Measurements from ENCODE around the gene C17orf67. TPM values are rescaled to one million over a fixed set of nuclear protein-coding genes. Genes with fewer than 3 reads are reported as not detected.

Gene C17orf67
- total and polyA plus RNA-seq, 2 of the 8 experiments (the other 6 are each of a cell fraction or from before 2014, with no cell fraction given), result 0.67 to 2.2 TPM

DNA sequence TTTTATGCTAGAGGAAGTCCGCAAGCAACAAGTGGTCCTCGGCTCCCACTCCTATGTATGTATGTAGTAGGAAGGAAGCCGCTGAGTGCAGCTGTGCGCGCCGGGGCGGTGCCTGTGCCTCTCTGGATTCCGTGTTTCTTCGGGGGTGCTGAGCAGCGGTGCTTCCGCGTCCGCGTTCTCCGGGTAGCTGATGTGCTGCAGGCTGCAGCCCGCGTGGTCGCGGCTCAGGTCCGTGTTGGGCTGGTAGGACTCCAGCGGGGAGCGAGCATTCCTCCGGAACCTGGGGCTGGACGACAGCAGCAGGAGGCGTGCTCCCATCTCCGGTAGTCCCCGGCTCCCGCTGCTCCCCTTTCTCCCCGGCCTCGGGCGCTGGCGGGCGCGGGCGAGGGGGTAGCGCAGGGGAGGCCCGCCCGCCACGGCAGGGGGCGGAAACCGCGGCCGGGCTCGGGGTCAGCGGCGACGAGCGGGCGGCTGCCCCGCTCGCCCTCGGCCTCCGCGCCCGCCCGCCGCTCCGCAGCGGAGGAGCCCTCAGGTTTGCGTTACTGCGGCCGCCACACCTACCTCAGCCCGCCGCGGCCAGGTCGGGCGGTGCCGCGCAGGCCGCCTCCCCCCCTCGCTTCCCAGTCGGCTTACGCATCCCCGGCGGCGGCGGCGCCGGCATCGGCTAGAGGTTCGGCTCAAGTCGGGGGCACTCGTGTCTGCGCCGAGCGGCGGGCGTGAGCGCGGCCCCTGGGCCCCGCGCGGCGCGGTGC lies 487 bp downstream of the C17orf67 start (continued):
- TF ChIP-seq HDAC6 (IDR thresholded peaks at IDR 0.05; ENCODE audit: low read depth, low read length) (no peak), EP300 (IDR thresholded peaks at IDR 0.05; ENCODE audit: borderline replicate concordance in 1 of 2, low read depth in 2 of 2, low read length in 2 of 2) (peak in 1 of 2 experiments; percentile 20; a peak in 1 of 3 replicates), TEAD4 (IDR thresholded peaks at IDR 0.05; ENCODE audit: low read depth, low read length) (peak; percentile 35; the same call in 1 of the 2 replicates)

Measured in H1 (cell line).